Suprapubic skin (tissue), 4 donors: ENCODE data around the gene LHFPL6. TPM values are rescaled to one million over a fixed set of nuclear protein-coding genes. Genes with fewer than 3 reads are reported as not detected.

Source experiments
- DNase-seq, 2 donors: peaks; one replicate each; pipeline ENCODE4 v3.0.0-alpha.2; 2019; ENCODE audit warnings: low spot score in 2 of 2
- H3K27ac ChIP-seq: fragments of 200-600 bp; sonication (generic); one replicate; pipeline ENCODE4 v1.5.1; 2019
- H3K27me3 ChIP-seq: fragments of 200-600 bp; sonication (generic); one replicate; pipeline ENCODE4 v1.5.1; 2019
- H3K36me3 ChIP-seq: fragments of 200-600 bp; sonication (generic); one replicate; pipeline ENCODE4 v1.5.1; 2019
- H3K4me1 ChIP-seq: fragments of 200-600 bp; sonication (generic); one replicate; pipeline ENCODE4 v1.5.1; 2019
- H3K4me3 ChIP-seq: fragments of 200-600 bp; sonication (generic); one replicate; pipeline ENCODE4 v1.5.1; 2019; ENCODE audit warnings: mild to moderate bottlenecking
- H3K9me3 ChIP-seq: fragments of 200-600 bp; sonication (generic); one replicate; pipeline ENCODE4 v1.5.1; 2019
- EP300 ChIP-seq: sonication (generic); formaldehyde crosslinking; IDR thresholded peaks from one replicate; pipeline ENCODE4 v1.6.1; 2017; ENCODE audit warnings: antibody characterized with exemption
- POLR2A ChIP-seq, 2 donors: fragments of 450-650 bp; IDR thresholded peaks; one replicate each; pipeline ENCODE4 v1.6.1; 2017; ENCODE audit warnings: antibody characterized with exemption in 2 of 2, mild to moderate bottlenecking in 2 of 2, moderate library complexity in 2 of 2
- POLR2AphosphoS5 ChIP-seq, 3 donors: sonication (generic); formaldehyde crosslinking; IDR thresholded peaks; one replicate each; pipeline ENCODE4 v1.6.1; 2017; ENCODE audit warnings: antibody characterized with exemption in 3 of 3
- WGBS: methylation state at CpG from one replicate; pipeline ENCODE4 v1.1.5; 2018; 5-methylcytosine and 5-hydroxymethylcytosine counted together
- total RNA-seq, 4 donors: library from RNA; depleted of rRNA; stranded (reverse); fragments of >200 nt; gene quantifications; one replicate each; pipeline ENCODE4 v1.1.0, GENCODE V29; 2016
- TF ChIP-seq, protein P1 (sequence below), 2 donors: fragments of 200-600 bp in 1 of 2; fragments of 450-650 bp in 1 of 2; sonication (generic) in 1 of 2; IDR thresholded peaks; one replicate each; pipeline ENCODE4 v1.5.1; 2016 to 2019; ENCODE audit warnings: antibody characterized with exemption in 2 of 2, mild to moderate bottlenecking in 1 of 2, moderate library complexity in 1 of 2

Gene LHFPL6
- total RNA-seq, 4 donors from 2014 or later = 10.6 to 21.0 (median 15.6) TPM

DNA sequence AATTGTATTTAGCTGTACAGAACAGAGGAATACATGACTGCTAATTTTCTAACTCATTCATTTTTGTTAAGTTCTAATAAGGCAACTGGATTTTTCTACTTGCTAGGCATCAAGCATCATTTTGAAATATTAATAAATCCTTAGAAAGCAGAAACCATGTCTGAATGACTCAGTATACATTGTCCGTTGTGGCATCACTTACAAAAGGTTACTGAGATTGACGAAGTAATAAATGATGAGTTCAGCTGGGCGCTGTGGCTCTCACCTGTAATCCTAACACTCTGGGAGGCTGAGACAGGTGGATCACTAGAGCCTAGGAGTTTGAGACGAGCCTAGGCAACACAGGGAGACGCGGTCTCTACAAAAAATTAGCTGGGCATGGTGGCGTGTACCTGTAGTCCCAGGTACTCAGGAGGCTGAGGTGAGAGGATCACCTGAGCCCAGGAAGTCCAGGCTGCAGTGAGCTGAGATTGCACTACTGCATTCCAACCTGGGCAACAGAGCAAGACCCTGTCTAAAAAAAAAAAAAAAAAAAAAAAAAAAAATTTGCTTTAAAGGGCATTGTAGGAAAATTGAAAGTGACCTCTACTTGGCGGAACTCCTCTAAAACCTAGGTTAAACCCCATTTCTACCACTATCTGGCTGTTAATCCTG lies 36.6 kb downstream of the LHFPL6 start:
- WGBS = 84% methylated on average over 8 of the region's 8 CpGs
- peaks cover 22% of the 10 kb centered on the region for H3K4me1 ChIP-seq
- TF ChIP-seq POLR2AphosphoS5 (IDR thresholded peaks at IDR 0.05) (no peak), POLR2A (IDR thresholded peaks at IDR 0.05) (no peak), EP300 (no peak)
- TF ChIP-seq, protein P1, sequence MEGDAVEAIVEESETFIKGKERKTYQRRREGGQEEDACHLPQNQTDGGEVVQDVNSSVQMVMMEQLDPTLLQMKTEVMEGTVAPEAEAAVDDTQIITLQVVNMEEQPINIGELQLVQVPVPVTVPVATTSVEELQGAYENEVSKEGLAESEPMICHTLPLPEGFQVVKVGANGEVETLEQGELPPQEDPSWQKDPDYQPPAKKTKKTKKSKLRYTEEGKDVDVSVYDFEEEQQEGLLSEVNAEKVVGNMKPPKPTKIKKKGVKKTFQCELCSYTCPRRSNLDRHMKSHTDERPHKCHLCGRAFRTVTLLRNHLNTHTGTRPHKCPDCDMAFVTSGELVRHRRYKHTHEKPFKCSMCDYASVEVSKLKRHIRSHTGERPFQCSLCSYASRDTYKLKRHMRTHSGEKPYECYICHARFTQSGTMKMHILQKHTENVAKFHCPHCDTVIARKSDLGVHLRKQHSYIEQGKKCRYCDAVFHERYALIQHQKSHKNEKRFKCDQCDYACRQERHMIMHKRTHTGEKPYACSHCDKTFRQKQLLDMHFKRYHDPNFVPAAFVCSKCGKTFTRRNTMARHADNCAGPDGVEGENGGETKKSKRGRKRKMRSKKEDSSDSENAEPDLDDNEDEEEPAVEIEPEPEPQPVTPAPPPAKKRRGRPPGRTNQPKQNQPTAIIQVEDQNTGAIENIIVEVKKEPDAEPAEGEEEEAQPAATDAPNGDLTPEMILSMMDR (IDR thresholded peaks at IDR 0.05) = no peak

DNA sequence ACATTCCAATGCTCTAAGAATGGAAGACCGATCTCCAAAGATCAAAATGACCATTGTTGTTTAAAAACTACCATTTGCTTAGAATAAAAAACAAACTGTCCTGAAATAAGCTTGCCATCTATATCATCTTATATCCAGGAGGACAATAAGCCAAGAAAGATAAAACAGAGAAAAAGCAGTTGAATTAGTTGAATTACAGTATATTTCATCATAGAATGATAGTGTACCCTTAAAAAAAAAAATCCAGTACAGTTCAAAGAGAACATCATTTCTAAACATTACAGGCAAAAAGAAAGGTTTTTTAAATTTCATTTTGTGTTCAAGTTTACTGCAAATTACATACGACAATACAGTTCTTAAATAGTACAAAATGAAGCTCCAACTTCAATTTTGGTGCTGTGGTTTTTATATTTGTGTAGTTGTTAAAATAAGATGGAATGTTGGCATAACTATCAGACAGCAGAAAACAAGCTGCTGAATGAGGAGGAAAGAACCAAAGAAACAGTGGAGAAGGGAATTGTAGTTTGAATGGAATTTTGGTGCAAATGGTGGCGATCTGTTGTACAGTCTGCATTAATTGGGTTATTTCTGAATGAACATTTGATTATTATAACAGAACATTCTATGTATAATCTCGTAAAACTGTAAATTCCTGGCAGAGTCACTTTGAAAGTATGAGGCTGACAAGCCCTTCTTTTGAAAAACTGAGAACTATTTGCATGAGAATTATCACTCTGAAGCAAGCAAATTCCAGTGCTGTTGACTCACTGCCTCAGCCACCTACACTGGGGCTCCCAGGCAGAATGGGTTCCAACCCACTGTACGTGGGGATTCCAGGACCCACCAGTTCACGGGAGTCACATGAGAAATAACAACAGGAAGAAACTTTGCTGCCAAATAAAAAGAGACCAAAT lies 37.7 kb downstream of the LHFPL6 start:
- DNase-seq = no peak
- H3K27ac ChIP-seq = peak overlapping the region; percentile 18
- 23% methylated on average over 6 of the region's 6 CpGs for WGBS

More for the DNA sequence above, 36.6 kb downstream of the LHFPL6 start:
- Histone ChIP-seq H3K27ac (no peak overlapping the region), H3K27me3 (no peaks in the 10 kb centered on the region), H3K4me3 (no peak overlapping the region), H3K36me3 (no peaks in the 10 kb centered on the region), H3K9me3 (no peaks in the 10 kb centered on the region)
- no peak for DNase-seq

DNA sequence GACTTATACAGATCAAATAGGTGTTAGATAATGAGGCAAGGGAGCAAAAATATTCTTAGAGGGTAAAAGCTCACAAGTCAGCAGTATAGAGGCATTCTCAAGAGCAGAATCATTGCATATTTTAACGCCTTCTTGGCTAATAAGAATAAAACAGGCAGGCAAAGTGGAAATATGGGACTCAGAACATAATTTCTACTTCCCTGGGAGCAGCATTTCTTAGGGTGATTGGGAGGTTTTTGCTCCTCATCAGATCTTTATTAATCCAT lies 39.6 kb downstream of the LHFPL6 start:
- no peak overlapping the region for H3K27ac ChIP-seq
- H3K4me1 ChIP-seq = peaks cover 22% of the 10 kb centered on the region
- no peaks in the 10 kb centered on the region for H3K27me3 ChIP-seq
- no peak for DNase-seq
- TF ChIP-seq EP300 = no peak
- TF ChIP-seq, protein P1 (IDR thresholded peaks at IDR 0.05) = no peak
- no peak for TF ChIP-seq POLR2AphosphoS5 (IDR thresholded peaks at IDR 0.05)
- no peak for TF ChIP-seq POLR2A (IDR thresholded peaks at IDR 0.05)
- no peak overlapping the region for H3K4me3 ChIP-seq
- 67% methylated on average over 1 of the region's 1 CpG for whole genome bisulfite sequencing
- H3K9me3 ChIP-seq = no peaks in the 10 kb centered on the region
- no peaks in the 10 kb centered on the region for H3K36me3 ChIP-seq

More for the DNA sequence above, 37.7 kb downstream of the LHFPL6 start:
- Histone ChIP-seq H3K27me3 (no peaks in the 10 kb centered on the region), H3K4me1 (peaks cover 22% of the 10 kb centered on the region), H3K4me3 (no peak overlapping the region), H3K36me3 (no peaks in the 10 kb centered on the region), H3K9me3 (no peaks in the 10 kb centered on the region)
- no peak for TF ChIP-seq POLR2A (IDR thresholded peaks at IDR 0.05)
- no peak for TF ChIP-seq POLR2AphosphoS5 (IDR thresholded peaks at IDR 0.05)
- TF ChIP-seq EP300 = no peak
- TF ChIP-seq, protein P1 (IDR thresholded peaks at IDR 0.05) = no peak

DNA sequence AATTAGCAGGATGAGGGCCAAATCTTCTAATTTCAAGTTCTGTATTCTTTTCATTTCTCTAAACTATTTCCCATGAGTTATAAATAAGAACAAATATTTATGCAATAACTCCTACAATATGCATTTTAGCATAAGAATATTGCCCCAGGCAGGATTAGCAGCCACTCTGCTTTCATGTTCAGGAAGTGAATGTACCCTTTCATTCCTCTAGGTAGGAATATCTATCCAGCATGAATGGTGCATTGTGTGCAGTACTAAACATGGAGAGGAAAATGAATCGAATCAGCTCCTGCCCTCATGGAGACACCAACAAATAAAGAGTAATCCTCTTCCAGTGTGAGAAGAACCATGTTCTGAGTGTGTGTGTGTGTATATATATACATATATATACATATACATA lies 41.0 kb downstream of the LHFPL6 start:
- TF ChIP-seq EP300 (no peak), POLR2AphosphoS5 (IDR thresholded peaks at IDR 0.05) (no peak), POLR2A (IDR thresholded peaks at IDR 0.05) (no peak)
- TF ChIP-seq, protein P1 (IDR thresholded peaks at IDR 0.05) = no peak
- Histone ChIP-seq H3K9me3 (no peaks in the 10 kb centered on the region), H3K27ac (no peak overlapping the region), H3K4me1 (peaks cover 22% of the 10 kb centered on the region), H3K36me3 (no peaks in the 10 kb centered on the region), H3K27me3 (no peaks in the 10 kb centered on the region), H3K4me3 (no peak overlapping the region)
- 84% methylated on average over 1 of the region's 1 CpG for WGBS
- no peak for DNase-seq

DNA sequence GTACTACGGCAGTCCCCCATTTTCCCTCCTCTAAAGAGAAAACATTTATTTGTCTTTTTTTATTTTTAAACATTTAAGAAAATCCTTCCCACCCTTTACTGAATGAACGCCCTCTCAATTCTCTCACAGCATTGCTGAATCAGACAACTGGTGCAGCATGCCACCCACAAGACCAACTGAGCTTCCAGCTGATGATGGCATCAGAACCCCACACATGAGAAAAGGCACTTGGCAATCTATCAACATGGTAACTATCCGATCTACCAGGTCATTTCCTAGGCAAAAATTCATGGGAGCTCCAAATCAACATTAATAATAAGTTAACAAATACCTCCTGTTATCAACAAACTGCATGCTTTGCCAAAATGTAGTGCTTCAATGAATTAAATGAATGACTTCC lies 43.1 kb downstream of the LHFPL6 start:
- Histone ChIP-seq H3K36me3 (no peaks in the 10 kb centered on the region), H3K27ac (no peak overlapping the region), H3K27me3 (no peaks in the 10 kb centered on the region), H3K4me3 (no peak overlapping the region), H3K4me1 (peaks cover 7% of the 10 kb centered on the region), H3K9me3 (no peaks in the 10 kb centered on the region)
- DNase-seq = no peak
- TF ChIP-seq, protein P1 (IDR thresholded peaks at IDR 0.05) = no peak
- TF ChIP-seq POLR2AphosphoS5 (IDR thresholded peaks at IDR 0.05) (no peak), EP300 (no peak), POLR2A (IDR thresholded peaks at IDR 0.05) (no peak)
- 83% methylated on average over 3 of the region's 3 CpGs for WGBS
